BE2C (cell line): ENCODE data around the gene SLC28A3. TPM values are rescaled to one million over a fixed set of nuclear protein-coding genes. Genes with fewer than 3 reads are reported as not detected.
"Not testable (repeated sequence)": the region's sequence is repeated elsewhere in the genome, so short reads cannot be mapped to it uniquely, and the experiment has no call there.

ENCODE experiments used
- DNase-seq: peaks from one replicate; pipeline ENCODE4 v3.0.0-alpha.2; 2020
- H3K27me3 ChIP-seq: fragments of 250-450 bp; sonication (Bioruptor Pico); 2 replicates; pipeline ENCODE4 v1.5.1; 2020; ENCODE audit warnings: mild to moderate bottlenecking
- H3K36me3 ChIP-seq: fragments of 250-450 bp; sonication (Bioruptor Pico); 2 replicates; pipeline ENCODE4 v1.5.1; 2020; ENCODE audit warnings: mild to moderate bottlenecking
- H3K4me1 ChIP-seq: fragments of 250-450 bp; sonication (Bioruptor Pico); 2 replicates; pipeline ENCODE4 v1.5.1; 2020
- H3K4me3 ChIP-seq: 2 replicates; pipeline ENCODE4 v1.5.1; 2011; ENCODE audit warnings: low read depth, low read length
- H3K9me3 ChIP-seq: fragments of 250-450 bp; sonication (Bioruptor Pico); 2 replicates; pipeline ENCODE4 v1.5.1; 2020
- polyA plus RNA-seq: library from polyadenylated mRNA; unstranded; fragments of >200 nt; gene quantifications from one replicate; pipeline ENCODE4 v1.2.1, GENCODE V29; 2012; ENCODE audit warnings: low read depth, missing spikeins; ENCODE audit not compliant: insufficient read length, insufficient read depth
- TF ChIP-seq, protein P1 (sequence below): IDR thresholded peaks from 2 replicates; pipeline ENCODE4 v1.5.1; 2012; ENCODE audit warnings: mild to moderate bottlenecking, low read depth, low read length

Gene SLC28A3, protein sequence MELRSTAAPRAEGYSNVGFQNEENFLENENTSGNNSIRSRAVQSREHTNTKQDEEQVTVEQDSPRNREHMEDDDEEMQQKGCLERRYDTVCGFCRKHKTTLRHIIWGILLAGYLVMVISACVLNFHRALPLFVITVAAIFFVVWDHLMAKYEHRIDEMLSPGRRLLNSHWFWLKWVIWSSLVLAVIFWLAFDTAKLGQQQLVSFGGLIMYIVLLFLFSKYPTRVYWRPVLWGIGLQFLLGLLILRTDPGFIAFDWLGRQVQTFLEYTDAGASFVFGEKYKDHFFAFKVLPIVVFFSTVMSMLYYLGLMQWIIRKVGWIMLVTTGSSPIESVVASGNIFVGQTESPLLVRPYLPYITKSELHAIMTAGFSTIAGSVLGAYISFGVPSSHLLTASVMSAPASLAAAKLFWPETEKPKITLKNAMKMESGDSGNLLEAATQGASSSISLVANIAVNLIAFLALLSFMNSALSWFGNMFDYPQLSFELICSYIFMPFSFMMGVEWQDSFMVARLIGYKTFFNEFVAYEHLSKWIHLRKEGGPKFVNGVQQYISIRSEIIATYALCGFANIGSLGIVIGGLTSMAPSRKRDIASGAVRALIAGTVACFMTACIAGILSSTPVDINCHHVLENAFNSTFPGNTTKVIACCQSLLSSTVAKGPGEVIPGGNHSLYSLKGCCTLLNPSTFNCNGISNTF
- not detected for polyA plus RNA-seq

DNA sequence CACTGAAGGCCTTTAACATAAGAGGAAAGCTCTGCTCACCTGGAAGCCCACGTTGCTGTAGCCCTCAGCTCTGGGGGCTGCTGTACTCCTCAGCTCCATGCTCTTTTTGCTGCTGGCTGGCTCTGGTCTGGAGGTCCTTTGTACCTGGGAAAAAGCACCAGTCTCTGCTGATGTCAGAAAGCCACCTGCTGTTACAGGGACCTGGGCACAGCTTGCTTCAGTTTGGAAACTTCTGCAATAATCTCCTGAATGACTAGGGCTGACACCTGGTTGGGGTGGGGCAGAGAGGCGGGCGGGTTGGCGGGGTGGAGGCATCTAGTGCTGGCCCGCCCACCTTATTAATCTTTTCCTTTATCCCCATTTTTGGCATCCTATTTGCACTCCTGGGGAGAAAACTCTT lies at the start of gene SLC28A3:
Gene SLC28A3 (minus strand): TSS at position 224 of the 400 bp plus-strand sequence. CDS start 125 bp downstream, at position 99.
- TF ChIP-seq, protein P1, sequence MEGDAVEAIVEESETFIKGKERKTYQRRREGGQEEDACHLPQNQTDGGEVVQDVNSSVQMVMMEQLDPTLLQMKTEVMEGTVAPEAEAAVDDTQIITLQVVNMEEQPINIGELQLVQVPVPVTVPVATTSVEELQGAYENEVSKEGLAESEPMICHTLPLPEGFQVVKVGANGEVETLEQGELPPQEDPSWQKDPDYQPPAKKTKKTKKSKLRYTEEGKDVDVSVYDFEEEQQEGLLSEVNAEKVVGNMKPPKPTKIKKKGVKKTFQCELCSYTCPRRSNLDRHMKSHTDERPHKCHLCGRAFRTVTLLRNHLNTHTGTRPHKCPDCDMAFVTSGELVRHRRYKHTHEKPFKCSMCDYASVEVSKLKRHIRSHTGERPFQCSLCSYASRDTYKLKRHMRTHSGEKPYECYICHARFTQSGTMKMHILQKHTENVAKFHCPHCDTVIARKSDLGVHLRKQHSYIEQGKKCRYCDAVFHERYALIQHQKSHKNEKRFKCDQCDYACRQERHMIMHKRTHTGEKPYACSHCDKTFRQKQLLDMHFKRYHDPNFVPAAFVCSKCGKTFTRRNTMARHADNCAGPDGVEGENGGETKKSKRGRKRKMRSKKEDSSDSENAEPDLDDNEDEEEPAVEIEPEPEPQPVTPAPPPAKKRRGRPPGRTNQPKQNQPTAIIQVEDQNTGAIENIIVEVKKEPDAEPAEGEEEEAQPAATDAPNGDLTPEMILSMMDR = no peak
- no peaks in the 10 kb centered on the region for H3K36me3 ChIP-seq
- H3K9me3 ChIP-seq = no peaks in the 10 kb centered on the region
- DNase-seq = no peak
- no peaks in the 10 kb centered on the region for H3K27me3 ChIP-seq
- no peaks in the 10 kb centered on the region for H3K4me1 ChIP-seq
- H3K4me3 ChIP-seq = no peak within 1 kb of the TSS

DNA sequence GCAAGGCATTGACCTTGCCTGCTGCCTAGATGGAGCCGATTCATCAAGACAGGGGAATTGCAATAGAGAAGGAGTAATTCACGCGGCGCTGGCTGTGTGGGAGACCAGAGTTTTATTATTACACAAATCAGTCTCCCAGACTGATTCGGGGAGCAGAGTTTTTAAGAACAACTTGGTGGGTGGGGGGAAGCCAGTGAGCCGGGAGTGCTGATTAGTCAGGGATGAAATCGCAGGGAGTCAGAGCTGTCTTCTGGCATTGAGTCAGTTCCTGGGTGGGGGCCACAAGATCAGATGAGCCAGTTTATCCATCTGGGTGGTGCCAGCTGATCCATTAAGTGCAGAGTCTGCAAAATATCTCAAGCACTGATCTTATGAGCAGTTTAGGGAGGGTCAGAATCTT lies 49.7 kb upstream of the SLC28A3 start:
- H3K9me3 ChIP-seq, DNase-seq, H3K4me3 ChIP-seq, H3K4me1 ChIP-seq, H3K36me3 ChIP-seq, H3K27me3 ChIP-seq: not testable (repeated sequence)

DNA sequence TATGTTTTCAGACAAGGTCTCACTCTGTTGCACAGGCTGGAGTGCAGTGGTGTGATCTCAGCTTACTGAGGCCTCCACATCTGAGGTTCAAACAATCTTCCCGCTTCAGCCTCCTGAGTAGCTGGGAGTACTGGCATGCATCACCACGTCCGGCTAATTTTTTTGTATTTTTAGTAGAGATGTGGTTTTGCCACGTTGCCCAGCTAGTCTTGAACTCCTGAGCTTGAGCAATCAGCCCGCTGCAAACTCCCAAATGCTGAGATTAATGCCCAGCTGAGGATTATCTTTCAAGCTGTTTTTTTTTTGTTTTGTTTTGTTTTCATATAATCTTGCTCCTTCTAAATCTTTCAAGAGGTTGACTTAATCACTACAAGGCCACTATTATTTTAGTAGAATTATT lies 47.3 kb upstream of the SLC28A3 start:
- H3K4me3 ChIP-seq = no peak overlapping the region
- TF ChIP-seq, protein P1 = no peak
- H3K4me1 ChIP-seq = no peaks in the 10 kb centered on the region
- DNase-seq = no peak
- H3K36me3 ChIP-seq = no peaks in the 10 kb centered on the region
- H3K9me3 ChIP-seq = no peaks in the 10 kb centered on the region
- H3K27me3 ChIP-seq = no peaks in the 10 kb centered on the region

DNA sequence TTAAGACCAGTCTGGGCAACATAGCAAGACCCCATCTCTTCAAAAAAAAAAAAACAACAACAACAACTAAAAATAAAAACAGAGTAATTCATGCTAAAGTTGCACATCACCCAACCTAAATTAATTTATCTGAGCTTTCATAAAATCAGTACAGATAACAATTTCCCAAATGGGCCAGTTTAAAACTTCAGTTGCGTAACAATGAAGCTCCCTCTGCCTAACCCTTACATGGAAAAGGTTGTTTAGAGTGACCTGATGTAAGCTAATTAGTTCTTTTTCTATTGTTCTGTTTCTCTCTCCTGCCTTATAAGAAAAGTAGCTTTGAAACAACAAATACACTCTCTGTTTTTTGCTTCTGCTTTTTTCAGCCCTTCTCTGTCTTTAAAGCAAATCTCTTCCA lies 46.2 kb upstream of the SLC28A3 start:
- Histone ChIP-seq H3K36me3 (no peaks in the 10 kb centered on the region), H3K4me1 (no peaks in the 10 kb centered on the region), H3K27me3 (no peaks in the 10 kb centered on the region), H3K9me3 (no peaks in the 10 kb centered on the region), H3K4me3 (no peak overlapping the region)
- no peak for DNase-seq
- TF ChIP-seq, protein P1 = no peak

DNA sequence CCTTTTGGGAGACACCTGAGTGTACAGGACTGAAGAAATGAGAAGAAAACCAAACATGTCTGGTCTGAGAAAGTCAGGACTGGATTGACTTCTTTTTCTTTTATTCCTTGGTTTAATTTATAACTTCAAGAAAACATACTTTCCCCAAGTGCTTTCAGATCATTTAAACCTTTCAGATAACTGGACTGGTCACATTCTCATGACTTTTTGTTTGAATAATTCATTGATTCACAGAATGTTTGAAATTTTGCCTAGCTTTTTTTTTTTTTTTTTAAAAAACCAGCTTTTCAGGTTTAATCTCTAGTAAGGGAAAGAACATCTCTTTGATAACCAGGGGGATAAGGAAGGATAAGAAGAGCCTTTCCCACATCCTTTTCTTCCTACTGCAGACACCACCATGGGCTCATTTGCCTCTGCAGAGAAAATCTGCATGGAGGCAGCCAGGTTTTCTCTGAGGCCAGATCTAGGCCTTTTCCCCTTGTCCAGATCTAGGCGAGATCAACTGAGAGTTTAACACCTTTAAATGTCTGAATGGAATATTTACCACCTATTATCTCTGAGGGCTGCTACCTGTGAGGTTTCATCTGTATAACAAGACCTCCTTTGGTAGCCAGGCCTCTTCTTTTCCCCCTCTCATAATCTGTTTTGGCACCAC lies 45.0 kb upstream of the SLC28A3 start:
- Histone ChIP-seq H3K9me3 (no peaks in the 10 kb centered on the region), H3K27me3 (no peaks in the 10 kb centered on the region), H3K36me3 (no peaks in the 10 kb centered on the region), H3K4me1 (no peaks in the 10 kb centered on the region), H3K4me3 (no peak overlapping the region)
- TF ChIP-seq, protein P1 = no peak
- no peak for DNase-seq

DNA sequence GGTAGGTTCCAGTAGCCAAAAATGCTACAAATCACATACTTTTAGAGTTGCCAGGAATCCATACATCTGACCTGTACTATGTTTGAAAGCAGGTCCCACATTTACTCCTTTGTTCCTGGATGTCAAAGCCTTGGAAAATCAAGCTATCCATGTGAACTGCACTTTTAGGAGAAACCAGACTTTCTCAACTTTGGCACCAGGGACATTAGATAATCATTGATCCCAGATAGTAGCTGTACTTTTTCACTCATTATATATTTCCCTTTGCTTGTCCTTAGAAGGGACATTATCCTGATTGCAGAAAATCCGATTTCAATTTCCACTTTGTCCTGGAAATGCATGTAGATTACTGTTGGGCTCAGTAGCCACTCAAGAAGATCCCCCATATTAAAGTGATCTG lies 44.1 kb upstream of the SLC28A3 start:
- Histone ChIP-seq H3K4me1 (no peaks in the 10 kb centered on the region), H3K36me3 (no peaks in the 10 kb centered on the region), H3K27me3 (no peaks in the 10 kb centered on the region), H3K4me3 (no peak overlapping the region), H3K9me3 (no peaks in the 10 kb centered on the region)
- no peak for DNase-seq
- TF ChIP-seq, protein P1 = no peak
